ENCODE data around the gene NDUFA7.
A peak's percentile ranks its signal among the peaks of the same experiment; 100 is the strongest.
"Not testable (repeated sequence)": the region's sequence is repeated elsewhere in the genome, so short reads cannot be mapped to it uniquely, and the experiment has no call there.

The NDUFA7 gene

GRCh38 chr19:8321067-8321985 lies at the start of gene NDUFA7, which contains the start of gene RPS28:
TSS of gene NDUFA7 (minus strand) at chr19:8321375. CDS start at chr19:8321358, 17 bp downstream.
TSS of gene RPS28 (plus strand) at chr19:8321496. CDS start at chr19:8321531, 35 bp downstream.
- DNase-seq, result peak; percentile 98

- peak; percentile 37 for DNase-seq
These were observed 49.2 kb upstream of the NDUFA7 start for GRCh38 chr19:8370176-8371010.

GRCh38 chr19:8367327-8368001 lies 46.3 kb upstream of the NDUFA7 start:
- no peak for DNase-seq

GRCh38 chr19:8366961-8367326 lies 45.8 kb upstream of the NDUFA7 start:
- DNase-seq, result no peak

- no peak for DNase-seq
These were observed 45.0 kb upstream of the NDUFA7 start for GRCh38 chr19:8366121-8366581.

GRCh38 chr19:8363803-8364771 lies 42.9 kb upstream of the NDUFA7 start, which contains the start of gene ANGPTL4:
TSS of gene ANGPTL4 (plus strand) at chr19:8364155. CDS start at chr19:8364322, 167 bp downstream.
- DNase-seq, result peak; percentile 74

GRCh38 chr19:8361921-8362793 lies 41.0 kb upstream of the NDUFA7 start:
- DNase-seq, result peak; percentile 83

- DNase-seq, result no peak
These were observed 39.0 kb upstream of the NDUFA7 start for GRCh38 chr19:8360196-8360595.

- DNase-seq, result no peak
These were observed 37.8 kb upstream of the NDUFA7 start for GRCh38 chr19:8358948-8359347.

GRCh38 chr19:8357007-8357521 lies 35.9 kb upstream of the NDUFA7 start:
- no peak for DNase-seq

- DNase-seq, result no peak
These were observed 34.6 kb upstream of the NDUFA7 start for GRCh38 chr19:8355631-8356402.

- DNase-seq, result not testable (repeated sequence)
These were observed 31.7 kb upstream of the NDUFA7 start for GRCh38 chr19:8352845-8353244.

- DNase-seq, result no peak
These were observed 31.1 kb upstream of the NDUFA7 start for GRCh38 chr19:8352134-8352827.

- not testable (repeated sequence) for DNase-seq
These were observed 28.6 kb upstream of the NDUFA7 start for GRCh38 chr19:8349629-8350372.

- DNase-seq, result no peak
These were observed 22.3 kb upstream of the NDUFA7 start for GRCh38 chr19:8343483-8343844.

- peak; percentile 97 for DNase-seq
These were observed 21.7 kb upstream of the NDUFA7 start, which contains the start of gene KANK3 for GRCh38 chr19:8342684-8343482. TSS of gene KANK3 (minus strand) at chr19:8343262. CDS start at chr19:8337828, 5,434 bp downstream.

GRCh38 chr19:8342316-8342683 lies 21.1 kb upstream of the NDUFA7 start:
- no peak for DNase-seq
